Stimulated activated CD8-positive, alpha-beta memory T cell treated with anti-CD3 and anti-CD28 coated beads, Interleukin-4, amount 100 ng/mL, for 24 hours (primary cell): ENCODE measurements around the gene MFAP1.
"Not testable (repeated sequence)": the region's sequence is repeated elsewhere in the genome, so short reads cannot be mapped to it uniquely, and the experiment has no call there.

ENCODE experiments used
- DNase-seq: peaks from one replicate; pipeline ENCODE4 v3.0.0-alpha.2; 2020; ENCODE audit warnings: low read depth

Gene MFAP1

GRCh38 chr15:43815064-43815463 is 9.4 kb downstream of the MFAP1 start:
- not testable (repeated sequence) for DNase-seq

- DNase-seq = no peak
These were observed 15.4 kb downstream of the MFAP1 start for GRCh38 chr15:43808960-43809678.

- no peak for DNase-seq
These were observed 16.0 kb downstream of the MFAP1 start for GRCh38 chr15:43808435-43808950.

GRCh38 chr15:43802676-43803075 is 21.8 kb downstream of the MFAP1 start:
- not testable (repeated sequence) for DNase-seq

GRCh38 chr15:43800286-43801141 is 24.0 kb downstream of the MFAP1 start, which contains the start of gene HYPK:
Gene HYPK, plus strand, starts transcription at chr15:43800599. Its CDS starts 24 bp downstream, at chr15:43800623.
- peak; percentile 85 for DNase-seq

GRCh38 chr15:43799945-43800285 is 24.6 kb downstream of the MFAP1 start, which contains the start of gene SERINC4:
Gene SERINC4, minus strand, starts transcription at chr15:43800220. Its CDS starts 234 bp downstream, at chr15:43799986.
- DNase-seq = no peak

GRCh38 chr15:43799209-43799944 is 25.1 kb downstream of the MFAP1 start:
- DNase-seq = no peak

GRCh38 chr15:43796566-43796965 is 27.9 kb downstream of the MFAP1 start:
- DNase-seq = no peak

GRCh38 chr15:43795997-43796396 is 28.5 kb downstream of the MFAP1 start:
- DNase-seq = no peak

- DNase-seq = no peak
These were observed 29.3 kb downstream of the MFAP1 start for GRCh38 chr15:43795197-43795596.

- DNase-seq = no peak
These were observed 30.0 kb downstream of the MFAP1 start for GRCh38 chr15:43794269-43795037.

- DNase-seq = no peak
These were observed 30.8 kb downstream of the MFAP1 start for GRCh38 chr15:43793647-43794046.

- no peak for DNase-seq
These were observed 31.6 kb downstream of the MFAP1 start for GRCh38 chr15:43792761-43793476.

GRCh38 chr15:43791993-43792760 is 32.3 kb downstream of the MFAP1 start, which contains the start of gene SERF2:
Gene SERF2, plus strand, starts transcription at chr15:43792320. Its CDS starts 57 bp downstream, at chr15:43792377.
- DNase-seq = peak; percentile 100

- DNase-seq = no peak
These were observed 35.1 kb downstream of the MFAP1 start for GRCh38 chr15:43789409-43789808.

GRCh38 chr15:43779016-43779415 is 45.5 kb downstream of the MFAP1 start:
- DNase-seq = no peak

GRCh38 chr15:43777267-43777914 is 47.1 kb downstream of the MFAP1 start:
- peak; percentile 81 for DNase-seq

GRCh38 chr15:43776718-43777266 is 47.7 kb downstream of the MFAP1 start, which contains the start of gene ELL3:
Gene ELL3, minus strand, starts transcription at chr15:43776966. Its CDS starts 65 bp downstream, at chr15:43776901.
- DNase-seq = peak; percentile 54
